Peyer's patch (tissue), 4 donors: ENCODE results near the gene BRICD5. TPM values are rescaled to one million over a fixed set of nuclear protein-coding genes. Genes with fewer than 3 reads are reported as not detected.

Source experiments
- DNase-seq, 3 donors: peaks; one replicate each; pipeline ENCODE4 v3.0.0-alpha.2; 2017 to 2019
- H3K27ac ChIP-seq, 4 donors: fragments of 200-600 bp; sonication (generic); one replicate each; pipeline ENCODE4 v1.5.1; 2016 to 2019
- H3K27me3 ChIP-seq, 2 donors: fragments of 200-600 bp; sonication (generic); one replicate each; pipeline ENCODE4 v1.5.1; 2019
- H3K36me3 ChIP-seq, 3 donors: fragments of 200-600 bp; sonication (generic); one replicate each; pipeline ENCODE4 v1.5.1; 2016 to 2019
- H3K4me1 ChIP-seq, 4 donors: fragments of 200-600 bp; sonication (generic); one replicate each; pipeline ENCODE4 v1.5.1; 2016 to 2019
- H3K4me3 ChIP-seq, 4 donors: fragments of 200-600 bp; sonication (generic); 1 replicate in 3 of 4; 2 replicates in 1 of 4; pipeline ENCODE4 v1.5.1; 2016 to 2019; ENCODE audit warnings: mild to moderate bottlenecking in 1 of 4
- H3K9me3 ChIP-seq, 4 donors: fragments of 200-600 bp; sonication (generic); one replicate each; pipeline ENCODE4 v1.5.1; 2016 to 2019; ENCODE audit warnings: mild to moderate bottlenecking in 1 of 4
- POLR2A ChIP-seq, 2 donors: fragments of 450-650 bp; IDR thresholded peaks; one replicate each; pipeline ENCODE4 v1.5.1; 2017; ENCODE audit warnings: antibody characterized with exemption in 2 of 2, mild to moderate bottlenecking in 2 of 2, moderate library complexity in 2 of 2
- total RNA-seq, 4 donors: library from RNA; depleted of rRNA; stranded (reverse); fragments of >200 nt; gene quantifications; one replicate each; pipeline ENCODE4 v1.1.0, GENCODE V29; 2016
- TF ChIP-seq, protein P1 (sequence below), 6 experiments: fragments of 450-650 bp in 4 of 6; fragments of 200-600 bp in 2 of 6; sonication (generic) in 1 of 6; IDR thresholded peaks; one replicate each; pipeline ENCODE4 v1.5.1; 2017 to 2019; ENCODE audit warnings: antibody characterized with exemption in 6 of 6, mild to moderate bottlenecking in 3 of 6, moderate library complexity in 1 of 6

The BRICD5 gene
- total RNA-seq, 4 donors from 2014 or later = 13.3 to 44.6 (median 19.8) TPM

- no peak overlapping the region for H3K27ac ChIP-seq
- no peak overlapping the region for H3K4me3 ChIP-seq
- H3K9me3 ChIP-seq = no peaks in the 10 kb centered on the region
- no peak for DNase-seq
- peaks cover 0 to 37% (median 9%) of the 10 kb centered on the region in 4 donors for H3K4me1 ChIP-seq
- no peak for TF ChIP-seq POLR2A (IDR thresholded peaks at IDR 0.05)
- TF ChIP-seq, protein P1, sequence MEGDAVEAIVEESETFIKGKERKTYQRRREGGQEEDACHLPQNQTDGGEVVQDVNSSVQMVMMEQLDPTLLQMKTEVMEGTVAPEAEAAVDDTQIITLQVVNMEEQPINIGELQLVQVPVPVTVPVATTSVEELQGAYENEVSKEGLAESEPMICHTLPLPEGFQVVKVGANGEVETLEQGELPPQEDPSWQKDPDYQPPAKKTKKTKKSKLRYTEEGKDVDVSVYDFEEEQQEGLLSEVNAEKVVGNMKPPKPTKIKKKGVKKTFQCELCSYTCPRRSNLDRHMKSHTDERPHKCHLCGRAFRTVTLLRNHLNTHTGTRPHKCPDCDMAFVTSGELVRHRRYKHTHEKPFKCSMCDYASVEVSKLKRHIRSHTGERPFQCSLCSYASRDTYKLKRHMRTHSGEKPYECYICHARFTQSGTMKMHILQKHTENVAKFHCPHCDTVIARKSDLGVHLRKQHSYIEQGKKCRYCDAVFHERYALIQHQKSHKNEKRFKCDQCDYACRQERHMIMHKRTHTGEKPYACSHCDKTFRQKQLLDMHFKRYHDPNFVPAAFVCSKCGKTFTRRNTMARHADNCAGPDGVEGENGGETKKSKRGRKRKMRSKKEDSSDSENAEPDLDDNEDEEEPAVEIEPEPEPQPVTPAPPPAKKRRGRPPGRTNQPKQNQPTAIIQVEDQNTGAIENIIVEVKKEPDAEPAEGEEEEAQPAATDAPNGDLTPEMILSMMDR (IDR thresholded peaks at IDR 0.05) = no peak
- peaks cover 0 to 36% (median 0%) of the 10 kb centered on the region in 3 donors for H3K36me3 ChIP-seq
- no peaks in the 10 kb centered on the region for H3K27me3 ChIP-seq
Measured at GRCh38 chr16:2209258-2210008, 1.2 kb downstream of the BRICD5 start.

GRCh38 chr16:2208772-2209171, 1.9 kb downstream of the BRICD5 start:
- TF ChIP-seq POLR2A (IDR thresholded peaks at IDR 0.05) = no peak
- TF ChIP-seq, protein P1 (IDR thresholded peaks at IDR 0.05) = no peak
- Histone ChIP-seq H3K4me1 (peaks cover 0 to 35% (median 7%) of the 10 kb centered on the region in 4 donors), H3K36me3 (peaks cover 0 to 36% (median 0%) of the 10 kb centered on the region in 3 donors), H3K4me3 (no peak overlapping the region), H3K9me3 (no peaks in the 10 kb centered on the region), H3K27ac (no peak overlapping the region), H3K27me3 (no peaks in the 10 kb centered on the region)
- DNase-seq = no peak

- Histone ChIP-seq H3K9me3 (no peaks in the 10 kb centered on the region), H3K36me3 (peaks cover 0 to 36% (median 0%) of the 10 kb centered on the region in 3 donors), H3K27ac (no peak overlapping the region), H3K4me3 (no peak overlapping the region), H3K4me1 (peaks cover 0 to 30% (median 6%) of the 10 kb centered on the region in 4 donors), H3K27me3 (no peaks in the 10 kb centered on the region)
- no peak for TF ChIP-seq POLR2A (IDR thresholded peaks at IDR 0.05)
- TF ChIP-seq, protein P1 (IDR thresholded peaks at IDR 0.05) = no peak
- no peak for DNase-seq
Measured at GRCh38 chr16:2208308-2208707, 2.4 kb downstream of the BRICD5 start.

DNA sequence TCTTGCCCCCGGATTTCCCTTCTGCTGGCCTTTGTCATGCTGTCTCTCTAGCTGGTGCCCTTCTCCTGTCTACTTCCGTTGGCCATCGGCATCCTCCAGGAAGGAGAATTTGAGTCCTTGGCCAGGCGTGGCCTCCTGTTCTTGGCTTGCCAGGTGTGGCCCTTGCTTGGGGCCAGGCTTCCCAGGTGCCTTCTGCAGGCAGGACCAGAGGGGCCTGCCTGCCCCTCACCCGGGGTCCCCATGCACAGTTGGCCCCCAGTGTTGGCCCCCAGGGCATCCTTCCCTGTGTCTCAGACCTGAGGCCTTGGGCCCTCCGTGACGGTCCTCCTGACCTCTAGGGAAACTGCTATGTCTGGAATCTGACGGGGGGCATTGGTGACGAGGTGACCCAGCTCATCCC, 2.8 kb downstream of the BRICD5 start:
- Histone ChIP-seq H3K27me3 (no peaks in the 10 kb centered on the region), H3K4me1 (peaks cover 0 to 26% (median 6%) of the 10 kb centered on the region in 4 donors), H3K36me3 (peaks cover 0 to 36% (median 0%) of the 10 kb centered on the region in 3 donors), H3K27ac (no peak overlapping the region), H3K4me3 (no peak overlapping the region), H3K9me3 (no peaks in the 10 kb centered on the region)
- TF ChIP-seq, protein P1 (IDR thresholded peaks at IDR 0.05) = no peak
- no peak for TF ChIP-seq POLR2A (IDR thresholded peaks at IDR 0.05)
- no peak for DNase-seq

DNA sequence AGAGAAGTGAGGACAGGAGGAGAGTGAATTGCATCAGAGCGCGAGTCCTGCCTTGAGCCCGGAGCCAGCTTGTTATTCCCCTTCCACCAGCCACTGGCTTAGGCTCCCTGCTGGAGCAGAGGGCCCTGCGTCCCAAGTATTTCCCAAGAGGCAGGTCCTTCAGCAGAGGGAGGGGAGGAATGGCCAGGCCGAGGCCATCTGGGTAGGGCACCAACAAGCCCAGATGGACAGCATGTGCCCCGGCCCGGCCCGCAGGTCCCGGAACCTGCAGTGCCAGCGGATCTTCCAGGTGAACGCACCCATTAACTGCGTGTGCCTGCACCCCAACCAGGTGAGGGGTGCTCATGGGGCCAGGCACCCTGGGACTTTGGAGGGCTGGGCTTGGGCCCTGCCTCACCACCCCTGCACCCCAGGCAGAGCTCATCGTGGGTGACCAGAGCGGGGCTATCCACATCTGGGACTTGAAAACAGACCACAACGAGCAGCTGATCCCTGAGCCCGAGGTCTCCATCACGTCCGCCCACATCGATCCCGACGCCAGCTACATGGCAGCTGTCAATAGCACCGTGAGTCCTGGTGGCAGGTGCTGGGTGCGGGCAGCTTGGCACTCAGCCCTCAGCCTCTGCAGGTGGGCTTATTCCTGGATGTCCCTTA, 3.8 kb downstream of the BRICD5 start:
- Histone ChIP-seq H3K4me1 (peaks cover 0 to 18% (median 6%) of the 10 kb centered on the region in 4 donors), H3K36me3 (peaks cover 0 to 36% (median 0%) of the 10 kb centered on the region in 3 donors), H3K27me3 (no peaks in the 10 kb centered on the region), H3K27ac (no peak overlapping the region), H3K4me3 (no peak overlapping the region), H3K9me3 (no peaks in the 10 kb centered on the region)
- TF ChIP-seq, protein P1 (IDR thresholded peaks at IDR 0.05) = no peak
- no peak for TF ChIP-seq POLR2A (IDR thresholded peaks at IDR 0.05)
- DNase-seq = no peak
